Activated T-helper 1 cell treated with anti-CD3 and anti-CD28 coated beads, Interleukin-12 subunit alpha, Interleukin-12 subunit beta, Interleukin-2, Interleukin-4 antibody, amounts not matched to agents 30 ng/mL and 10 ng/mL and 1 ng/mL, durations not matched to agents 14 hours and 24 hours and 36 hours (primary cell): ENCODE results near the gene ZNF44. TPM values are rescaled to one million over a fixed set of nuclear protein-coding genes. Genes with fewer than 3 reads are reported as not detected.
A peak's percentile ranks its signal among the peaks of the same experiment; 100 is the strongest.
"Not testable (repeated sequence)": the region's sequence is repeated elsewhere in the genome, so short reads cannot be mapped to it uniquely, and the experiment has no call there.

Experiments used
- DNase-seq: peaks from one replicate; pipeline ENCODE4 v3.0.0; 2021; ENCODE audit warnings: low spot score
- H3K27ac Mint-ChIP-seq: one replicate; pipeline ENCODE4 v1.8.0; 2021; ENCODE audit warnings: mild to moderate bottlenecking, mixed read lengths
- H3K27me3 Mint-ChIP-seq: one replicate; pipeline ENCODE4 v1.8.0; 2022; ENCODE audit warnings: mild to moderate bottlenecking, moderate library complexity, mixed read lengths; ENCODE audit not compliant: insufficient read depth
- H3K36me3 Mint-ChIP-seq: one replicate; pipeline ENCODE4 v1.8.0; 2021; ENCODE audit warnings: low read depth, mixed read lengths
- H3K4me1 Mint-ChIP-seq: one replicate; pipeline ENCODE4 v1.8.0; 2021; ENCODE audit warnings: low read depth, mixed read lengths
- H3K4me3 Mint-ChIP-seq: one replicate; pipeline ENCODE4 v1.8.0; 2021; ENCODE audit warnings: mild to moderate bottlenecking, moderate library complexity, mixed read lengths
- H3K9me3 Mint-ChIP-seq: one replicate; pipeline ENCODE4 v1.8.0; 2021; ENCODE audit warnings: mixed read lengths
- intact Hi-C: fragments of 100-400 bp; cut with micrococcal nuclease; formaldehyde crosslinking; loops from one replicate; pipeline ENCODE4 v1.15.1; 2024
- total RNA-seq: library from RNA; stranded (reverse); gene quantifications from 2 replicates; pipeline ENCODE4 v1.2.3, GENCODE V29; 2022

Gene ZNF44
- total RNA-seq: 7.4 and 10.3 TPM in 2 replicates

DNA sequence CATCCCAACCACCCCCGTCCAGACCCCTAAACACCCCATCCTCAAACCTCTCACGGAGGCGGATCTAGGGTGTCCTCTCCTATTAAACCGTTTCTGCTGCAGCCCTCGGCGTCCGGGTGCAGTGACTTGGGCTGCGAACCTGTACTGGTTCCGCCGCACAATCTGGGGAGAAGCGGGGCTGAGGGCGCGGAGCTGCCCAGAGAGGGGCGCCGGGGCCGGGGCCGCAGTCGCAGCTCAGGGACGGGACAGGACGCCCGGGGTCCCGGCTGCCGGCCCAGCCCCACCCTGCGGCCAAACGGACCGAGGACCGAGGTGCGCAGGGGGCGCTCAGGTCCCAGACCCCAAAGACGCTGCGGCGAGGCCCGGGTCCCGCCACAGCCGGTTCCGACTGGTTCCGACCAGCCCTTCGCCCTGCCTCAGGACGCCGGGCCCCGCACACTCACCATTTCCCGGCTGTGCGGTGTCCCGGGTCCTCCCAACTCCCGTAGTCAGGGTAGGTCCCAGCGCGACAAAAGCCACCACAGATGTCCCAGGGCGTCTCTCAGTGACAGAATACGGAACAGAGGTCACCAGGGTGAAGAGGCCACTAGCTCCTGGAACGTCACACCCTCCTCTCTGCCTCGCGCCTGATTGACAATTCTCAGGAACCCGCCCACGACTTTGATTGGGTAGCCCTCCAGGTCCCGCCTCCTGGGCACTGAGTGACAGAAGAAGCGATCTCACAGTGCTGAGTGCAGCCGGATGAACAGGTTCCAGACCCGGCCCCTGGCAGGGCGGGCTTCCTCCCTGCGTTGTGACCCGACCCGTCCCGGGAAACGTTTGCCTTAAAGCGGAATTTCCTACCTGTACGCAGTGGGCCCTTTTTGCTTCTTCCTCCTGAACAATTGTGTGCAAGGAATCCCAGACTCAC is at the start of gene ZNF44:
ZNF44 (minus strand) TSS at position 635 of the 910 bp plus-strand sequence; CDS start at position 446, 189 bp downstream.
- Mint-ChIP-seq H3K36me3 (peaks cover 29% of the 10 kb centered on the region), H3K9me3 (peaks cover 23% of the 10 kb centered on the region), H3K27me3 (no peaks in the 10 kb centered on the region), H3K4me1 (peaks cover 34% of the 10 kb centered on the region), H3K4me3 (peak within 1 kb of the TSS; percentile 100), H3K27ac (peak within 1 kb of the TSS; percentile 99)
- peak; percentile 95 for DNase-seq
- intact Hi-C loops: loop anchor here (1.0 to 5.0 kb wide), 8 partner anchors 39 to 256 kb away; partner anchors contain the start of genes ZNF442, ZNF443, ZNF563 and ZNF564

DNA sequence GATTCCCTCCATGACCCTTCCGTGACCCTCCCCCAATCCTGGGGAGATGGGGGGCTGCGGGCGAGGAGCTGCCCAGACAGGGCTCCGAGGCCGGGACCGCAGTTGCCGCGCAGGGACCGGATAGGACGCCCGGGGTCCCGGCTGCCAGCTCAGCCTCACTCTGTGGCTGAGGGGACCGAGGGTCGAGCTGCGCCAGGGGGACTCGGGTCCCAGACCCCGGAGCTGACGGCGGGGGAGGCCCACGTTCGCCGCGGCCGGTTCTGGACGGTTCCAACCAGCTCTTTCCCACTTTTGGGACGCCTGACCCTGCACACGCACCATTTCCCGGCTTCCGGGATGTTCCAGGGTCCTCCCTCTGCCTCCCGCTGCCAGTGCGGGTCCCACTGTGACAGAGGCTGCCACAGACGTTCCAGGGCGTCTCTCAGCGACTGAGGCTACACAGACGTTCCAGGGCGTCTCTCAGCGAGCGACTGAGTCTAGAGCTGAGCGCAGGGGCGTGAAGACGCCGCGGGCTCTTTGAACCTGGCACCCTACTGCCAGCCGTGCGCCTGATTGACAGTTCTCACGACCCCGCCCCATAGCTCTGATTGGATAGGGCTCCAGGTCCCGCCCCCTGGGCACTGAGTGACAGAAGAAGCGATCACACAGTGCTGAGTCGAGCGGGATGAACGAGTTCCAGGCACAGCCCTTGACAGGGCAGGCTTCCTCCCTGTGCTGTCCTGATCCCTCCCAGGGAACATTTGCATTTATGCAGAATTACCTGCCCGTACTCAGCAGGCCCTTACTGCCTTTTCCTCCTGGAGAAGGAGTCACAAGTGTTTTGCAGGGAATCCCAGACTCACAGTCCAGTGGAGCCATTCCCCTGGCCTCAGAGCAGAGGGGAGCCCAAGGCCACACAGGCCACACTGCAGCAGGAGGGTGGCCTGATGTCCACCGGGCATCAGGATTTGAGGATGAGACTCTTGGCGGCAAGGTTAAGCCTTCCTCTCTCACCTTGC is 38.8 kb upstream of the ZNF44 start, which contains the start of gene ZNF563:
ZNF563 (minus strand) TSS at position 472 of the 998 bp plus-strand sequence; CDS start at position 321, 151 bp downstream.
- Mint-ChIP-seq H3K27ac (peak within 1 kb of the TSS; percentile 96), H3K9me3 (peaks cover 15% of the 10 kb centered on the region), H3K4me3 (peak within 1 kb of the TSS; percentile 96), H3K36me3 (no peaks in the 10 kb centered on the region), H3K4me1 (peaks cover 38% of the 10 kb centered on the region), H3K27me3 (no peaks in the 10 kb centered on the region)
- DNase-seq: peak; percentile 96
- intact Hi-C loops: loop anchor here (1.0 to 5.0 kb wide), 11 partner anchors 32 to 409 kb away; partner anchors contain the start of genes ZNF20, ZNF44, ZNF442 and ZNF443

DNA sequence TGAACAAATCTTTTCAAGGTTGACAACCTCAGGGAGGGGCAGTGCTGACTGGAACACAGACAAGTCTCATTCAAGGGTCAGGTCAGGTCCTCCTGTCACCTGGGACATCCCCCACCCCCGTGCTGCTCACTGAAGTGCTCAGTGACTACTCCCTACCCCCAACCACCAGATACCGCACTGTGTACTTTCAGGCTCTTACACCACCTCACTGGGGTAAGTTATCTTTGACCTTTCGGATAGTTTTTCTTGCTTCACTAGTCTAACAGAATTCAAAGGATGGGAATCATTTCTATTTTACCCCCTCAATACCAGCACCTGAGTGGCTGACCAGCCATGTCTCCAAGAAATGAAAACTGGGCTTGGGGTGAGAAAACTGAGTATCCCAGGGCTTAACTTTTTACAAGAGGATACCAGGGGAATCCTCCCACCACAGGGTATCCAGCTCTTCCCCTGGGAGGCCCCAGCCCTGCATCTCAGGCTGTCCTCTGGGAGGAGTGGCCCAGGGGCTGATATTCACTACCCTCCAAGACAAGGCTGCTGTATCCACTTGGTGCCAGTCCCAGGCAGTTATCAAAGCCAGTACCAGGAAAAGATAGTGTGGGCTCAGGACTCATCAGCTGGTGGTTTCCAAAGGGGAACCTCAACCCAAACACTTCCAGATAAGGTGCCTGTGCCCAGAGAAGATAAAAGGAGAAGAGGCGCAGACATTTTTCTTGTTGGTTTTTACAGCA is 36.7 kb upstream of the ZNF44 start:
- Mint-ChIP-seq H3K27me3 (no peaks in the 10 kb centered on the region), H3K4me1 (peaks cover 38% of the 10 kb centered on the region), H3K9me3 (peaks cover 24% of the 10 kb centered on the region), H3K27ac (peak overlapping the region; percentile 37), H3K4me3 (peak overlapping the region; percentile 96), H3K36me3 (no peaks in the 10 kb centered on the region)
- peak; percentile 21 for DNase-seq
- intact Hi-C loops: loop anchor here (5.0 kb wide), 1 partner anchor 281 kb away; the partner anchor contains the start of genes ZNF490 and ZNF791

DNA sequence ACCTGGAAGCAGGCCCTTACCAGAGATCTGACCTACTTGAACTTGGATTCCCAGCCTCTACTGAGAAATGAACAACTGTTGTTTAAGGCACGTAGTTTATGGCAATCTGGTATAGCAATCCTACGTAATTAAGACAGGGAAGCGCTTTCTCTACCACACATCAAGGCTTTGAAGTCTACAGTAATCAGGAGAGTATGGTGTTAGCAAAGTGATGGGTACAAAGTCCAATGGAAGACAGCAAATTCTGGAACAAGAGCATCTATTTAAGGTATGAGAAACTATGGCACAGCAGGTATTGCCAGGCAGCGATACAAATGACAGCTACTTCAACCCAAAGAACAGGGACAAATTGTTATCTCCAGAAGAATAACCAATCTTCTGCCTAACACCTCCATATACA is 35.7 kb upstream of the ZNF44 start:
- DNase-seq: no peak
- peaks cover 33% of the 10 kb centered on the region for H3K9me3 Mint-ChIP-seq
- H3K4me3 Mint-ChIP-seq: no peak overlapping the region
- no peaks in the 10 kb centered on the region for H3K27me3 Mint-ChIP-seq
- intact Hi-C loops: loop anchor here (5.0 kb wide), 1 partner anchor 282 kb away; the partner anchor contains the start of genes ZNF490 and ZNF791
- peaks cover 5% of the 10 kb centered on the region for H3K36me3 Mint-ChIP-seq
- peaks cover 38% of the 10 kb centered on the region for H3K4me1 Mint-ChIP-seq
- no peak overlapping the region for H3K27ac Mint-ChIP-seq

DNA sequence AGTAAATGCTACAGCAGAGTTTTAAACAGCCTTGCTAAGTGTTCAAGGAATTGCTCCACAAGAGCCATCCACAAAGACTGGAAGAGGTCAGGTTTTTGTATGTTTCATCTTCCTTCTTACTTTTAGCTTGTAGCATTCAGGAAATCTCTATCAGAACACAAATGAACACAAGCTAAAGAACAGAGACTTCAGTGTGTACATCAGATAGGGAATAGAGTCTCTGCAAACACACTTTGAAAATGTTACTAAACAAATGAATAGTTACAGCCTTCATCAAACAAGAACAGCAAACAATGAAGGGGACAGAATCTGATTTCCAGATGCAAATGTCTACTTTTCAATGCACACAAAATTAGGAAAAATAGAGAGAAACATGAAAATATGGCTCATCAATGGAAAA is 31.0 kb upstream of the ZNF44 start:
- intact Hi-C loops: no loop called here
- H3K36me3 Mint-ChIP-seq: peaks cover 21% of the 10 kb centered on the region
- no peak for DNase-seq
- no peaks in the 10 kb centered on the region for H3K27me3 Mint-ChIP-seq
- H3K9me3 Mint-ChIP-seq: peaks cover 53% of the 10 kb centered on the region
- H3K4me3 Mint-ChIP-seq: no peak overlapping the region
- H3K4me1 Mint-ChIP-seq: peaks cover 7% of the 10 kb centered on the region
- H3K27ac Mint-ChIP-seq: no peak overlapping the region

DNA sequence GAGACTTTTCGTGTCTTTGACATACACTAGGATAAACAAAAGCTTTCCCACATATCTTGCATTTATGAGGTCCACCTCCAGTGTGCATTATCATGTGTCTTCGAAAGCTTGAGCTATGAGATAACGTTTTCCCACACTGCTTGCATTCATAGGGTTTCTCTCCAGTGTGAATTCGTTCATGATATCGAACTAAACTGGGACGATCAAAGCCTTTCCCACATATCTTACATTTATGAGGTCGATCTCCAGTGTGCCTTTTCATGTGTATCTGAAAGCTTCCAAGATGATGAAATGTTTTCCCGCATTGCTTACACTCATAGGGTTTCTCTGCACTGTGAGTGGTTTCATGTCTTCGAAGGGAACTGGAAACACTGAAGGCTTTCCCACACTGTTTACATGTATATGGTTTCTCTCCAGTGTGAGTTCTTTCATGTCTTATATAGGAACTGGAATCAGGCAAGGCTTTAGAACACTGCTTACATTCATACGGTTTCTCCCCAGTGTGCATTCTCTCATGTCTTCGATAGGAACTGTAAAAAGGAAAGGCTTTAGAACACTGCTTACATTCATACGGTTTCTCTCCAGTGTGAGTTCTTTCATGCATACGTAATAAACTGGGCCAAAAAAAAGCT is 24.2 kb upstream of the ZNF44 start:
- Mint-ChIP-seq H3K4me1 (no peaks in the 10 kb centered on the region), H3K27me3 (no peaks in the 10 kb centered on the region), H3K4me3 (no peak overlapping the region), H3K9me3 (peaks cover 66% of the 10 kb centered on the region), H3K27ac (no peak overlapping the region), H3K36me3 (peaks cover 37% of the 10 kb centered on the region)
- DNase-seq: no peak
- intact Hi-C loops: no loop called here

DNA sequence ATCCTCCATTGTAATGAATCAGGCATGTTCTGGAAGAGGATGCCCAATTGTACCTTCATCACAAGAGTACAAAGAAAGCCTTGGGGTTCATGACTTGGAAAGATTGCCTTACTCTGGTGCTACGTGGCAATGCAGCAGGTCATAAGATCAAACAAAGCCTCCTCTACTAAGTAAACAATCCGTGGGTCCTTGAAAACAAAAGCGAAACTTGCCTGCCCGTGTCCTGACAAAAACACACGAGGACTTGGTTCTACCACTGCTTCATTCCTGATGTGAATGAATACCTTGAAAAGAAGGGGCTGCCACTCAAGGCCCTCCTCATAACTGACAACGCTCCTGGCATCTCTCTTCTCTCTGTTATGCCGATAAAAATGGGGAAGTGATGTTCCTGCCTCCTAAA is 19.9 kb upstream of the ZNF44 start:
- H3K4me1 Mint-ChIP-seq: no peaks in the 10 kb centered on the region
- no peak overlapping the region for H3K4me3 Mint-ChIP-seq
- H3K36me3 Mint-ChIP-seq: peaks cover 19% of the 10 kb centered on the region
- peaks cover 51% of the 10 kb centered on the region for H3K9me3 Mint-ChIP-seq
- H3K27ac Mint-ChIP-seq: no peak overlapping the region
- no peaks in the 10 kb centered on the region for H3K27me3 Mint-ChIP-seq
- DNase-seq: no peak
- intact Hi-C loops: no loop called here

DNA sequence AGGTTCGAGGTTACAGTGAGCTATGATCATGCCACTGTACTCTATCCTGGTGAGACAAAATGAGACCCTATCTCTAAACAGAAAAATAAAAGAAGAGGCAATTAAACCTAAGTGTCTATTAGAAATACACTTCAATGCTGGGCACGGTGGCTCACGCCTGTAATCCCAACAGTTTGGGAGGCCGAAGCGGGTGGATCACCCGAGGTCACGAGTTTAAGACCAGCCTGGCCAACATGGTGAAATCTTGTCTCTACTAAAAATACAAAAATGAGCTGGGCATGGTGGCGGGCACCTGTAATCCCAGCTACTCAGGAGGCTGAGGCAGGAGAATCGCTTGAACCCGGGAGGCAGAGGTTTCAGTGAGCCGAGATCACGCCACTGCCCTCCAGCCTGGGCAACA is 14.2 kb upstream of the ZNF44 start:
- peaks cover 34% of the 10 kb centered on the region for H3K9me3 Mint-ChIP-seq
- H3K27me3 Mint-ChIP-seq, H3K27ac Mint-ChIP-seq, H3K4me1 Mint-ChIP-seq, DNase-seq, intact Hi-C loops, H3K36me3 Mint-ChIP-seq, H3K4me3 Mint-ChIP-seq: not testable (repeated sequence)

DNA sequence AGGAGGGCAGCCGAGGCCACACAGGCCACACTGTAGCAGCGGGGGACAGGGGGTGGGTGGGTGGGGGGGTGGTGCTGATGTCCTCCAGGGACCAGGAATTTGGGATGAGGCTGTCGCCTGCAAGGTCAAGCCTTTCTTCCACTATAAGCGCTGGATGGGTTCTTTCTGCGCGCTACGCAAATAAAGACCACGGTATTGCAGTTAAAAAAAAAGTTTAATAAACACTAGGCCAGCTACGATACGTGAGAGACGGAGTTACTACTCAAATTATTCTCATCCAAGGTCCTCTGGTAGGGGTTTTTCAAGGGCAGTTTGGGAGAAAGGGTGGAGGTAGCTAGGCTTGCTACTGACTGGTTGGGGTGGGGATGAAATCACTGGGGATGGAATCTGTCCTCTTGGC is 508 bp upstream of the ZNF44 start:
- Mint-ChIP-seq H3K27me3 (no peaks in the 10 kb centered on the region), H3K4me3 (peak overlapping the region; percentile 100), H3K27ac (peak overlapping the region; percentile 97), H3K9me3 (peaks cover 23% of the 10 kb centered on the region), H3K36me3 (peaks cover 29% of the 10 kb centered on the region), H3K4me1 (peaks cover 30% of the 10 kb centered on the region)
- DNase-seq: no peak
- intact Hi-C loops: loop anchor here (2.0 kb wide), 1 partner anchor 256 kb away; the partner anchor contains the start of gene ZNF564

DNA sequence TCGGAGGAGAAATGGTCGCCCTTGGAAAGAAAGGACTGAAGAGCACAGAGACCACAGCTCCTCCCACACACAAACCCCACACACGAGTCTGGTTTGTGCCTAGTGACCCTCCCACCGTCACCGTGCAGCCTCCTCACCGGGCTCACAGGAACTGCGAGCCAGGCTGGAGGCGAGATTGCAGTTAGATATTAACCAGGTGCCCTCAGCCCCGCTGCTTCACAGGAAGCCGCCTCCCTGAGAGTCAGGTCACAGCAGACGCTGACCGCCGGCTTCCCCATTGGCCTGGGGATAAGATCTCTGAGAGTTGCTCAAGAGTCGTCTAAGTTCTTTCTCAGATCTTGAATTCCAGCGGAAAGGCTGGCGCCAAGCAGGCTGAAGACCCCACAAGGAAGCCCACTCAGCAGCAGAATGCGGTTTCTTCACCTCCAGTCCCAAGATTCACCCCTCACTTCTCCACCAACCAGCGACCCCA is 870 bp downstream of the ZNF44 start:
- Mint-ChIP-seq H3K9me3 (peaks cover 26% of the 10 kb centered on the region), H3K4me3 (peak overlapping the region; percentile 100), H3K27me3 (no peaks in the 10 kb centered on the region), H3K36me3 (peaks cover 36% of the 10 kb centered on the region), H3K4me1 (peaks cover 41% of the 10 kb centered on the region), H3K27ac (peak overlapping the region; percentile 99)
- peak; percentile 50 for DNase-seq
- intact Hi-C loops: loop anchor here (1.0 to 5.0 kb wide), 8 partner anchors 39 to 257 kb away; partner anchors contain the start of genes ZNF442, ZNF443, ZNF563 and ZNF564

DNA sequence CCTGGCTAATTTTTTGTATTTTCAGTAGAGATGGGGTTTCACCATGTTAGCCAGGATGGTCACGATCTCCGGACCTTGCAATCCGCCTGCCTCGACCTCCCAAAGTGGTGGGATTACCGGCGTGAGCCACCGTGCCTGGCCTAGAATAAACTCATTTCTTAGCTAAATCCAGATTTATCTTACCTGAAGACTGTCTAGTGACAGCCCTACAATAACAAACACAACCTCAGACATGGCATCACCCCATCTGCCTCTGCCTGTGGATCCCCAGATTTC is 5.0 kb downstream of the ZNF44 start:
- intact Hi-C loops: loop anchor here (1.0 to 5.0 kb wide), 3 partner anchors 44 to 197 kb away; partner anchors contain the start of gene ZNF563

More for the DNA sequence above, 5.0 kb downstream of the ZNF44 start:
- no peak for DNase-seq
- peaks cover 46% of the 10 kb centered on the region for H3K36me3 Mint-ChIP-seq
- H3K4me3 Mint-ChIP-seq: peak overlapping the region; percentile 64
- H3K9me3 Mint-ChIP-seq: peaks cover 25% of the 10 kb centered on the region
- no peaks in the 10 kb centered on the region for H3K27me3 Mint-ChIP-seq
- peaks cover 43% of the 10 kb centered on the region for H3K4me1 Mint-ChIP-seq
- peak overlapping the region; percentile 86 for H3K27ac Mint-ChIP-seq
